DOHH2 (cell line): Measurements from ENCODE around the gene TRAK1.

ENCODE experiments used
- H3F3A ChIP-seq: fragments of 200-600 bp; sonication (generic), shearing (Covaris generic); 2 replicates; pipeline ENCODE4 v1.6.0; 2016; ENCODE audit warnings: antibody characterized with exemption, mild to moderate bottlenecking; ENCODE audit not compliant: control insufficient read depth, insufficient read depth
- H3K27ac ChIP-seq: fragments of 200-600 bp; sonication (generic); 2 replicates; pipeline ENCODE4 v1.5.1; 2014; ENCODE audit warnings: low read depth, mild to moderate bottlenecking, low read length, moderate library complexity
- H3K27me3 ChIP-seq: fragments of 200-600 bp; sonication (generic); 2 replicates; pipeline ENCODE4 v1.6.1; 2014; ENCODE audit warnings: mild to moderate bottlenecking, low read length, mixed read lengths; ENCODE audit not compliant: control insufficient read depth
- H3K36me3 ChIP-seq: fragments of 200-600 bp; sonication (generic); 2 replicates; pipeline ENCODE4 v1.6.1; 2014; ENCODE audit warnings: mild to moderate bottlenecking, low read length, moderate library complexity, mixed read lengths; ENCODE audit not compliant: control insufficient read depth
- H3K4me1 ChIP-seq: fragments of 200-600 bp; sonication (generic); 2 replicates; pipeline ENCODE4 v1.6.1; 2014; ENCODE audit warnings: mild to moderate bottlenecking, low read length, mixed read lengths; ENCODE audit not compliant: control insufficient read depth
- H3K4me2 ChIP-seq: fragments of 200-600 bp; sonication (generic); 2 replicates; pipeline ENCODE4 v1.6.0; 2014; ENCODE audit warnings: mild to moderate bottlenecking, low read length, moderate library complexity
- H3K4me3 ChIP-seq: fragments of 200-600 bp; sonication (generic); 2 replicates; pipeline ENCODE4 v1.5.1; 2014; ENCODE audit warnings: mild to moderate bottlenecking, low read length, mixed read lengths
- H3K79me2 ChIP-seq: fragments of 200-600 bp; sonication (generic); 2 replicates; pipeline ENCODE4 v1.6.1; 2014; ENCODE audit warnings: mild to moderate bottlenecking, low read length, mixed read lengths; ENCODE audit not compliant: control insufficient read depth
- H3K9me2 ChIP-seq: fragments of 200-600 bp; sonication (generic); replicated peaks from 2 replicates; pipeline ENCODE4 v1.6.1; 2014; ENCODE audit warnings: mild to moderate bottlenecking, low read length, mixed read lengths; ENCODE audit not compliant: control insufficient read depth
- H3K9me3 ChIP-seq: fragments of 200-600 bp; sonication (generic); 2 replicates; pipeline ENCODE4 v1.6.1; 2014; ENCODE audit warnings: antibody characterized with exemption, low read length, mixed read lengths; ENCODE audit not compliant: control insufficient read depth, insufficient read depth
- H4K20me1 ChIP-seq: fragments of 200-600 bp; sonication (generic); 2 replicates; pipeline ENCODE4 v1.6.0; 2014; ENCODE audit warnings: low read depth, mild to moderate bottlenecking, antibody characterized with exemption, low read length, moderate library complexity; ENCODE audit not compliant: control insufficient read depth, insufficient read depth
- CTCF ChIP-seq: fragments of 200-600 bp; sonication (generic); IDR thresholded peaks from one replicate; pipeline ENCODE4 v1.5.1; 2014; ENCODE audit warnings: antibody characterized with exemption, mild to moderate bottlenecking, low read depth, low read length; ENCODE audit not compliant: poor library complexity, severe bottlenecking
- EZH2phosphoT487 ChIP-seq: fragments of 200-600 bp; sonication (generic); IDR thresholded peaks from 2 replicates; pipeline ENCODE4 v1.6.1; 2017; ENCODE audit warnings: borderline replicate concordance, mild to moderate bottlenecking, antibody characterized with exemption, low read length, moderate library complexity, mixed read lengths

Gene TRAK1

DNA sequence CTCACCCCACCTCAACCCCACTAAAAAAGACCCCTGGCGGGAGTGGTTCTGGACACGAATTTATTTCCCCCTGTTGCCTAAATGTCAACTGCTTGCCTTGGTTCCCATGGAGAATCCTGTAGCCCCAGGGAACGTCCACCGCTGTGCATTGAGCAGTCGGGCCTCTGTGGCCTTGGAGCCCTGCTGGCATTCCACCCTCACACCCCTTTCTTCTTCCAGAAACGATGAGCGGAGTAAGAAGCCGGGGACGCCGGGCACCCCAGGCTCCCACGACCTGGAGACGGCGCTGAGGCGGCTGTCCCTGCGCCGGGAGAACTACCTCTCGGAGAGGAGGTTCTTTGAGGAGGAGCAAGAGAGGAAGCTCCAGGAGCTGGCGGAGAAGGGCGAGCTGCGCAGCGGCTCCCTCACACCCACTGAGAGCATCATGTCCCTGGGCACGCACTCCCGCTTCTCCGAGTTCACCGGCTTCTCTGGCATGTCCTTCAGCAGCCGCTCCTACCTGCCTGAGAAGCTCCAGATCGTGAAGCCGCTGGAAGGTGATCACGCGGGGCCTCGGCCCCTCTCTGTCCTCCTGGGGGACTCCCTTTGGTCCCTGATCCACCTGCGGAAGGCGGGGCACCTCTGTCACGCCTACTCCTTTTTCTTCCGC, 111.2 kb downstream of the TRAK1 start:
- Histone ChIP-seq H3F3A (no peaks in the 10 kb centered on the region), H4K20me1 (no peaks in the 10 kb centered on the region), H3K9me3 (no peaks in the 10 kb centered on the region), H3K36me3 (peaks cover 97% of the 10 kb centered on the region), H3K79me2 (peaks cover 6% of the 10 kb centered on the region; the same call in 1 of the 2 replicates), H3K27me3 (no peaks in the 10 kb centered on the region), H3K4me3 (no peak overlapping the region), H3K9me2 (no peaks in the 10 kb centered on the region), H3K4me1 (0 out of 2 replicates have a peak, but pooled peaks cover 6% of the 10 kb centered on the region), H3K27ac (no peak overlapping the region), H3K4me2 (no peak overlapping the region)
- TF ChIP-seq CTCF, result no peak
- TF ChIP-seq EZH2phosphoT487, result no peak

DNA sequence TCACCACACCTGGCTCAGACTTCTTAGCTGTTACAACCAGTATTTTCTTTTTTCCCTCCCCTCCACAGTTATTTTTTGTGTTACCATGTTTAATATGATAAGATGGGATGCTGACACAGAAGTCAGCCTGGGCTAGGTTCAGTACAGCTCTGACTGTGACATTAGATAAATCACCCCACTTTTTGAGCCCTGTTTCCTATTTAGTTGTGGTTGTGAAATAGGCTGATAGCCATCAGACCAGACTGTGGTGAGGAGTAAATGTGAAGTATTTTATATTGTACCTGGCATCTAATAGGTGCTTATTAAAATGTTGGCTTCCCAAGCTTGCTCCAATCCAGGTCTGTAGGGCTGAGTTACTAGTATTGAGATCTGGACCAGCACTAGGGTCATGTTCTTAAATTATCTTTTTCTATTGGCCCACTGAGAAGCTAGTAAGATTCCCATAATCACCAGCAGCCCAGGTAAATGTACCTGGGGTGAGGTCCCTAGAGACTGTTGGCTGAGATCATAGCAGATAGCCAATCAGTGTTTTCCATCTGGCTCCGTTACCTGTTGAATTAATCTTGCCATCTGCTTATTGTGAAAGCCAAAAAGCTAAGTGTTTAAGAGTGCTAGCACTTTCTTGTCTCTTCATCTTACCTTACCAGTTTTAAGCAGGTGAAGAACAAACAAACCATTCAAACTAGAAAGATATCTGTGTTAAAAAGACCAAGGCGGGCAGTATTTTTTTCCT, 113.9 kb downstream of the TRAK1 start:
- Histone ChIP-seq H3K36me3 (peaks cover 92% of the 10 kb centered on the region), H3K27ac (no peak overlapping the region), H3K79me2 (no peaks in the 10 kb centered on the region), H3K9me3 (no peaks in the 10 kb centered on the region), H4K20me1 (no peaks in the 10 kb centered on the region), H3K4me3 (no peak overlapping the region), H3K4me1 (0 out of 2 replicates have a peak, but pooled peaks cover under 1% of the 10 kb centered on the region), H3F3A (no peaks in the 10 kb centered on the region), H3K27me3 (no peaks in the 10 kb centered on the region), H3K9me2 (no peaks in the 10 kb centered on the region), H3K4me2 (no peak overlapping the region)
- TF ChIP-seq EZH2phosphoT487 (no peak), CTCF (no peak)

- H4K20me1 ChIP-seq, result no peaks in the 10 kb centered on the region
- H3F3A ChIP-seq, result no peaks in the 10 kb centered on the region
- TF ChIP-seq CTCF, result no peak
- TF ChIP-seq EZH2phosphoT487, result no peak
- H3K36me3 ChIP-seq, result peaks cover 92% of the 10 kb centered on the region
- H3K4me3 ChIP-seq, result no peak overlapping the region
- H3K9me2 ChIP-seq, result no peaks in the 10 kb centered on the region
- no peaks in the 10 kb centered on the region for H3K9me3 ChIP-seq
- no peak overlapping the region for H3K27ac ChIP-seq
- H3K4me2 ChIP-seq, result no peak overlapping the region
- H3K79me2 ChIP-seq, result no peaks in the 10 kb centered on the region
- no peaks in the 10 kb centered on the region for H3K4me1 ChIP-seq
- H3K27me3 ChIP-seq, result no peaks in the 10 kb centered on the region
Observed at GRCh38 chr3:42205800-42206514, 114.8 kb downstream of the TRAK1 start.
